HEK293 (cell line): ENCODE results near the gene RFNG.

Experiments
- AEBP2 ChIP-seq: fragments of 450-650 bp; formaldehyde crosslinking; IDR thresholded peaks from 2 replicates; pipeline ENCODE4 v1.5.1; 2016; ENCODE audit warnings: missing biosample characterization, missing genetic modification characterization, borderline replicate concordance
- GLIS1 ChIP-seq: fragments of 450-650 bp; formaldehyde crosslinking; IDR thresholded peaks from 2 replicates; pipeline ENCODE4 v1.5.1; 2016; ENCODE audit warnings: missing biosample characterization, missing genetic modification characterization
- INSM2 ChIP-seq: fragments of 450-650 bp; formaldehyde crosslinking; IDR thresholded peaks from 2 replicates; pipeline ENCODE4 v1.5.1; 2016; ENCODE audit warnings: missing biosample characterization, missing genetic modification characterization
- KLF7 ChIP-seq: fragments of 450-650 bp; formaldehyde crosslinking; IDR thresholded peaks from 2 replicates; pipeline ENCODE4 v1.5.1; 2016; ENCODE audit warnings: missing biosample characterization, missing genetic modification characterization, borderline replicate concordance
- KLF8 ChIP-seq: fragments of 450-650 bp; formaldehyde crosslinking; IDR thresholded peaks from 2 replicates; pipeline ENCODE4 v1.5.1; 2016; ENCODE audit warnings: missing biosample characterization, missing genetic modification characterization
- OSR2 ChIP-seq: fragments of 450-650 bp; formaldehyde crosslinking; IDR thresholded peaks from 2 replicates; pipeline ENCODE4 v1.5.1; 2016; ENCODE audit warnings: missing biosample characterization, missing genetic modification characterization
- TCF7L2 ChIP-seq: IDR thresholded peaks from 2 replicates; pipeline ENCODE4 v1.6.1; 2011; ENCODE audit warnings: low read depth, mild to moderate bottlenecking, inconsistent platforms, low read length, moderate library complexity, borderline replicate concordance
- ZBTB48 ChIP-seq: fragments of 450-650 bp; formaldehyde crosslinking; IDR thresholded peaks from 2 replicates; pipeline ENCODE4 v1.5.1; 2016; ENCODE audit warnings: missing biosample characterization, missing genetic modification characterization
- ZBTB6 ChIP-seq: fragments of 450-650 bp; formaldehyde crosslinking; IDR thresholded peaks from 2 replicates; pipeline ENCODE4 v1.5.1; 2017; ENCODE audit warnings: missing biosample characterization, missing genetic modification characterization
- ZBTB7A ChIP-seq: fragments of 450-650 bp; formaldehyde crosslinking; IDR thresholded peaks from 2 replicates; pipeline ENCODE4 v1.5.1; 2016; ENCODE audit warnings: low read depth, missing biosample characterization, missing genetic modification characterization
- ZNF114 ChIP-seq: fragments of 450-650 bp; formaldehyde crosslinking; IDR thresholded peaks from 2 replicates; pipeline ENCODE4 v1.5.0; 2017; ENCODE audit warnings: missing biosample characterization, missing genetic modification characterization
- ZNF132 ChIP-seq: fragments of 450-650 bp; formaldehyde crosslinking; IDR thresholded peaks from 2 replicates; pipeline ENCODE4 v1.5.1; 2017; ENCODE audit warnings: missing biosample characterization, missing genetic modification characterization, borderline replicate concordance
- ZNF157 ChIP-seq: fragments of 450-650 bp; formaldehyde crosslinking; IDR thresholded peaks from 2 replicates; pipeline ENCODE4 v1.5.1; 2016; ENCODE audit warnings: missing biosample characterization, missing genetic modification characterization
- ZNF169 ChIP-seq: fragments of 450-650 bp; formaldehyde crosslinking; IDR thresholded peaks from 2 replicates; pipeline ENCODE4 v1.5.1; 2016; ENCODE audit warnings: missing biosample characterization, missing genetic modification characterization
- ZNF174 ChIP-seq: fragments of 450-650 bp; formaldehyde crosslinking; IDR thresholded peaks from 2 replicates; pipeline ENCODE4 v1.5.0; 2017; ENCODE audit warnings: missing biosample characterization, mild to moderate bottlenecking, missing genetic modification characterization
- ZNF239 ChIP-seq: fragments of 450-650 bp; formaldehyde crosslinking; IDR thresholded peaks from 2 replicates; pipeline ENCODE4 v1.5.1; 2016; ENCODE audit warnings: missing biosample characterization, missing genetic modification characterization
- ZNF37A ChIP-seq: fragments of 450-650 bp; IDR thresholded peaks from 2 replicates; pipeline ENCODE4 v1.5.1; 2018; ENCODE audit warnings: missing biosample characterization, missing genetic modification characterization
- ZNF416 ChIP-seq: fragments of 450-650 bp; formaldehyde crosslinking; IDR thresholded peaks from 2 replicates; pipeline ENCODE4 v1.5.1; 2016; ENCODE audit warnings: missing biosample characterization, missing genetic modification characterization
- ZNF510 ChIP-seq: fragments of 450-650 bp; formaldehyde crosslinking; IDR thresholded peaks from 2 replicates; pipeline ENCODE4 v1.5.1; 2018; ENCODE audit warnings: mild to moderate bottlenecking, missing genetic modification characterization, missing biosample characterization; ENCODE audit not compliant: insufficient replicate concordance
- ZNF521 ChIP-seq: fragments of 450-650 bp; formaldehyde crosslinking; IDR thresholded peaks from 2 replicates; pipeline ENCODE4 v1.5.1; 2017; ENCODE audit warnings: missing biosample characterization, mild to moderate bottlenecking, missing genetic modification characterization
- ZNF555 ChIP-seq: fragments of 450-650 bp; formaldehyde crosslinking; conservative IDR thresholded peaks from 2 replicates; pipeline ENCODE4 v1.5.1; 2017; ENCODE audit warnings: missing biosample characterization, mild to moderate bottlenecking, missing genetic modification characterization, inconsistent platforms
- ZNF560 ChIP-seq: fragments of 450-650 bp; formaldehyde crosslinking; IDR thresholded peaks from 2 replicates; pipeline ENCODE4 v1.5.1; 2017; ENCODE audit warnings: missing biosample characterization, missing genetic modification characterization, borderline replicate concordance
- ZNF596 ChIP-seq: fragments of 450-650 bp; IDR thresholded peaks from 2 replicates; pipeline ENCODE4 v1.5.0; 2018; ENCODE audit warnings: missing biosample characterization, mild to moderate bottlenecking, missing genetic modification characterization, moderate library complexity
- ZNF664 ChIP-seq: fragments of 450-650 bp; formaldehyde crosslinking; IDR thresholded peaks from 2 replicates; pipeline ENCODE4 v1.5.1; 2016; ENCODE audit warnings: missing biosample characterization, missing genetic modification characterization
- ZNF677 ChIP-seq: fragments of 450-650 bp; IDR thresholded peaks from 2 replicates; pipeline ENCODE4 v1.5.0; 2018; ENCODE audit warnings: missing biosample characterization, mild to moderate bottlenecking, missing genetic modification characterization, moderate library complexity
- ZNF701 ChIP-seq: fragments of 450-650 bp; formaldehyde crosslinking; IDR thresholded peaks from 2 replicates; pipeline ENCODE4 v1.5.1; 2016; ENCODE audit warnings: missing biosample characterization, missing genetic modification characterization
- ZNF777 ChIP-seq: fragments of 450-650 bp; formaldehyde crosslinking; IDR thresholded peaks from 2 replicates; pipeline ENCODE4 v1.5.1; 2017; ENCODE audit warnings: missing biosample characterization, missing genetic modification characterization, borderline replicate concordance
- ZNF830 ChIP-seq: fragments of 450-650 bp; IDR thresholded peaks from 2 replicates; pipeline ENCODE4 v1.5.0; 2018; ENCODE audit warnings: missing biosample characterization, missing genetic modification characterization, low read depth, mild to moderate bottlenecking, moderate library complexity
- ZSCAN16 ChIP-seq: fragments of 450-650 bp; formaldehyde crosslinking; IDR thresholded peaks from 2 replicates; pipeline ENCODE4 v1.5.1; 2016; ENCODE audit warnings: missing biosample characterization, missing genetic modification characterization
- ZSCAN23 ChIP-seq: fragments of 450-650 bp; formaldehyde crosslinking; IDR thresholded peaks from 2 replicates; pipeline ENCODE4 v1.5.1; 2016; ENCODE audit warnings: missing biosample characterization, missing genetic modification characterization
- TF ChIP-seq, protein P1 (sequence below): fragments of 450-650 bp; formaldehyde crosslinking; IDR thresholded peaks from 2 replicates; pipeline ENCODE4 v1.5.1; 2017; ENCODE audit warnings: missing biosample characterization, missing genetic modification characterization
- TF ChIP-seq, protein P2 (sequence below): fragments of 450-650 bp; formaldehyde crosslinking; IDR thresholded peaks from 2 replicates; pipeline ENCODE4 v1.5.1; 2016; ENCODE audit warnings: missing biosample characterization, missing genetic modification characterization

RFNG gene

DNA sequence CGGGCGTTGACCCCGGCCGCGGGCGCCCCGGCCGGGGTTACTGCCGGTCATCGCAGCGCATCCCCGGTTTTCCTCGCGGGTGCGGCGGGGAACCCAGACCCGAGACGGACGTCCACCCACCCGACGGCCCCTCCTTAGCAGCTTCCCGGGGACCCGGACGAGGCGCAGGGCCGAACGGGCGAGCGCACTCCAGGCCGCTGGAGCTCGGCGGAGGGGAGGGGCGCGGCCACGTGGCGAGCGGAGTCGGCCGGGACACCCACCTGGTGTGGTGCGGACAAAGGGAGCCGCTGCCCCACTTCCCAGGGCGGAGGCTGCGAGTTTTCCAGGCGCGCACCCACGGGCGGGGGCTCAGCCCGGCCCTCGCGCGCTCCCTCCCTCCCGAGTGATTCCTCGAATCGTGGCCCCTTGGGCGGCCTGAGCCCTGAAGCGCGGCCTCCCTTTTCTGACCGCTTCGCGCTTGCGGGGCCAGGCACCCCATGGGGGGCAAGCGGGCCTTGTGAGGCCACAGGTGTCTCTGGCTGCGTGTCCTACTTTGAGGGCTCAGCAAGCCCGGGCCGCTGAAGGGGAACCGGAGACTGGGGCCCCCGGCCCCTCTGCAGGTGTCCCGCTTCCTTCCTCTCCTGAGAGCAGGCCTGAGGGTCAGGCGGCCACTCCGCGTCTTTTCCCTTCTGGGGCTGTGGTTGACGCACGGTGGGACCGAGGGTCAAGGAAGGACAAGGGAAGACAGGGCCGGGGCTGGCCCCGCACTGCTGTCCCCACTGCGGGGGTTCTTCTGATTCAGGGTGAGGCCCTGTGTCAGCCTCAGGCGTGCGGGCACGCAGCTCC lies 47.5 kb upstream of the RFNG start (continued):
- TF ChIP-seq ZNF596 (tag by site-specific recombination) = no peak
- TF ChIP-seq ZNF169 = no peak
- no peak for TF ChIP-seq ZNF677 (tag by site-specific recombination)
- TF ChIP-seq ZNF555 (tag by site-specific recombination) = no peak
- TF ChIP-seq ZBTB48 (tag by site-specific recombination) = peak; percentile 65; the same call in 1 of the 2 replicates
- TF ChIP-seq, protein P1, sequence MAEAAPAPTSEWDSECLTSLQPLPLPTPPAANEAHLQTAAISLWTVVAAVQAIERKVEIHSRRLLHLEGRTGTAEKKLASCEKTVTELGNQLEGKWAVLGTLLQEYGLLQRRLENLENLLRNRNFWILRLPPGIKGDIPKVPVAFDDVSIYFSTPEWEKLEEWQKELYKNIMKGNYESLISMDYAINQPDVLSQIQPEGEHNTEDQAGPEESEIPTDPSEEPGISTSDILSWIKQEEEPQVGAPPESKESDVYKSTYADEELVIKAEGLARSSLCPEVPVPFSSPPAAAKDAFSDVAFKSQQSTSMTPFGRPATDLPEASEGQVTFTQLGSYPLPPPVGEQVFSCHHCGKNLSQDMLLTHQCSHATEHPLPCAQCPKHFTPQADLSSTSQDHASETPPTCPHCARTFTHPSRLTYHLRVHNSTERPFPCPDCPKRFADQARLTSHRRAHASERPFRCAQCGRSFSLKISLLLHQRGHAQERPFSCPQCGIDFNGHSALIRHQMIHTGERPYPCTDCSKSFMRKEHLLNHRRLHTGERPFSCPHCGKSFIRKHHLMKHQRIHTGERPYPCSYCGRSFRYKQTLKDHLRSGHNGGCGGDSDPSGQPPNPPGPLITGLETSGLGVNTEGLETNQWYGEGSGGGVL = peak; percentile 16; the same call in 1 of the 2 replicates
- TF ChIP-seq ZNF239 (tag by site-specific recombination) = no peak
- no peak for TF ChIP-seq ZSCAN23 (tag by site-specific recombination)
- TF ChIP-seq ZNF830 (tag by site-specific recombination) = no peak
- no peak for TF ChIP-seq OSR2
- peak; percentile 78; the same call in 1 of the 2 replicates for TF ChIP-seq KLF8
- TF ChIP-seq ZNF560 (tag by site-specific recombination) = no peak
- TF ChIP-seq ZBTB6 (tag by site-specific recombination) = no peak
- TF ChIP-seq ZNF114 (tag by site-specific recombination) = no peak
- TF ChIP-seq INSM2 = 0 out of 2 replicates have a peak, but pooled peaks have one; percentile 21
- no peak for TF ChIP-seq TCF7L2
- no peak for TF ChIP-seq ZNF416 (tag by site-specific recombination)
- TF ChIP-seq ZNF157 (tag by site-specific recombination) = no peak
- no peak for TF ChIP-seq ZNF132 (tag by site-specific recombination)
- no peak for TF ChIP-seq AEBP2
- no peak for TF ChIP-seq ZNF510
- TF ChIP-seq ZNF521 (tag by site-specific recombination) = no peak
- TF ChIP-seq ZNF664 (tag by site-specific recombination) = no peak
- TF ChIP-seq KLF7 (tag by site-specific recombination) = no peak
- TF ChIP-seq, protein P2, sequence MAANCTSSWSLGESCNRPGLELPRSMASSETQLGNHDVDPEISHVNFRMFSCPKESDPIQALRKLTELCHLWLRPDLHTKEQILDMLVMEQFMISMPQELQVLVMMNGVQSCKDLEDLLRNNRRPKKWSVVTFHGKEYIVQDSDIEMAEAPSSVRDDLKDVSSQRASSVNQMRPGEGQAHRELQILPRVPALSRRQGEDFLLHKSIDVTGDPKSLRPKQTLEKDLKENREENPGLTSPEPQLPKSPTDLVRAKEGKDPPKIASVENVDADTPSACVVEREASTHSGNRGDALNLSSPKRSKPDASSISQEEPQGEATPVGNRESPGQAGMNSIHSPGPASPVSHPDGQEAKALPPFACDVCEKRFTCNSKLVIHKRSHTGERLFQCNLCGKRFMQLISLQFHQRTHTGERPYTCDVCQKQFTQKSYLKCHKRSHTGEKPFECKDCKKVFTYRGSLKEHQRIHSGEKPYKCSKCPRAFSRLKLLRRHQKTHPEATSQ (tag by site-specific recombination) = 0 out of 2 replicates have a peak, but pooled peaks have one; percentile 57
- TF ChIP-seq ZNF777 (tag by site-specific recombination) = no peak
- no peak for TF ChIP-seq ZNF701
- no peak for TF ChIP-seq ZSCAN16 (tag by site-specific recombination)
- no peak for TF ChIP-seq ZNF174 (tag by site-specific recombination)
- TF ChIP-seq ZNF37A (tag by site-specific recombination) = no peak
- no peak for TF ChIP-seq GLIS1 (tag by site-specific recombination)
- TF ChIP-seq ZBTB7A (tag by site-specific recombination) = no peak; the same call in 1 of the 2 replicates
